Measurements from ENCODE around the gene WDR45B. TPM values are rescaled to one million over a fixed set of nuclear protein-coding genes. Genes with fewer than 3 reads are reported as not detected.
A peak's percentile ranks its signal among the peaks of the same experiment; 100 is the strongest.

WDR45B gene
- total and polyA plus RNA-seq, 10 donors = 30.9 to 80.2 (median 65.6) TPM

- H3K9me3 ChIP-seq = no peaks in the 10 kb centered on the region
- no peak overlapping the region for H3K4me3 ChIP-seq
- no peak overlapping the region for H3K27ac ChIP-seq
- TF ChIP-seq POLR2A (IDR thresholded peaks at IDR 0.05) (no peak), CTCF (IDR thresholded peaks at IDR 0.05 in 8 of 11, conservative IDR thresholded peaks at IDR 0.05 in 3 of 11) (no peak), POLR2AphosphoS5 (IDR thresholded peaks at IDR 0.05) (no peak)
- DNase-seq = no peak
- WGBS, 5 donors = 67 to 87% (median 75%) methylated on average over 5 of the region's 5 CpGs
- intact Hi-C loops (cut with DNase I; ENCODE audit: low total_unique reads) = no loop called here
- peaks cover 0 to 89% (median 29%) of the 10 kb centered on the region in 6 donors for H3K36me3 ChIP-seq
- no peaks in the 10 kb centered on the region for H3K27me3 ChIP-seq (replicated peaks in 1 of 7)
- peaks cover under 1 to 30% (median 13%) of the 10 kb centered on the region in 6 donors for H3K4me1 ChIP-seq
Observed at GRCh38 chr17:82608816-82609215, 39.4 kb downstream of the WDR45B start.

DNA sequence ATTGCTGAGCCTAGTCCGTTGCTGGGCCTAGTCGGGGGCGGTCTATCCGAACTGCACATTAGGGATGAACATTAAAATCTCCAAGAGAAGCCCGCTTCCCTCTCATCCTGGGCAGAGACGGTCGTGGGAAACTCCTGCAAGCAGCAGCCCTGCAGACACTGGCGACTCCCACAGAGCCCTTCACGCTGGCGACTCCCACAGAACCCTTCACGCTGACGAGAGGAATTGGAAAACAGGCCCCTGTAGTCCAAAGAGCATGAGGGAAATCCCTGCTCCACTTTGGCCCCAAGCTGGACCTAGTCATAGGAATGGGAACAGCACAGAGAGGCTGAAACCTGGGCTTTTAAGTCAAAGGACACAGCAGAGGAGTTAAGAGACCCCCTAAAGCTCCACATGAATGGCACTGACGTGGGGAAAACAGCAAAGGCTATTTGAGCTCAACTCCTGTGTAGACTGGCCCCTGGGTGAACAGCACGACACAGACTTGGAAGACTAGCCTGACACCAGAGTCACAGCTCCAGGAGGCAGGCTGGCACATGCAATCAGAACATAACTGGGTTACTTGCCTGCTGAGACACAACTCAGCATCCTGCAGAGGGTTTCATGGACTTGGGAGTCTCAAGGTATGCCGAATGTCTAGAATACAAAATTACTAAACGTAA, 42.2 kb downstream of the WDR45B start:
- no peak for DNase-seq
- Histone ChIP-seq H3K9me3 (no peaks in the 10 kb centered on the region), H3K27ac (peak overlapping the region in 3 of 8 donors; percentile 17 to 79 (median 33)), H3K27me3 (replicated peaks in 1 of 7) (no peaks in the 10 kb centered on the region), H3K36me3 (peaks cover 3 to 93% (median 44%) of the 10 kb centered on the region in 6 donors), H3K4me1 (peaks cover 9 to 49% (median 31%) of the 10 kb centered on the region in 6 donors), H3K4me3 (no peak overlapping the region)
- intact Hi-C loops (cut with DNase I; ENCODE audit: low total_unique reads) = no loop called here
- TF ChIP-seq POLR2AphosphoS5 (IDR thresholded peaks at IDR 0.05) = peak in 1 of 3 donors; percentile 10
- no peak for TF ChIP-seq POLR2A (IDR thresholded peaks at IDR 0.05)
- no peak for TF ChIP-seq CTCF (IDR thresholded peaks at IDR 0.05 in 8 of 11, conservative IDR thresholded peaks at IDR 0.05 in 3 of 11)
- 80 to 88% (median 84%) methylated on average over 16 of the region's 16 CpGs for WGBS, 5 donors

DNA sequence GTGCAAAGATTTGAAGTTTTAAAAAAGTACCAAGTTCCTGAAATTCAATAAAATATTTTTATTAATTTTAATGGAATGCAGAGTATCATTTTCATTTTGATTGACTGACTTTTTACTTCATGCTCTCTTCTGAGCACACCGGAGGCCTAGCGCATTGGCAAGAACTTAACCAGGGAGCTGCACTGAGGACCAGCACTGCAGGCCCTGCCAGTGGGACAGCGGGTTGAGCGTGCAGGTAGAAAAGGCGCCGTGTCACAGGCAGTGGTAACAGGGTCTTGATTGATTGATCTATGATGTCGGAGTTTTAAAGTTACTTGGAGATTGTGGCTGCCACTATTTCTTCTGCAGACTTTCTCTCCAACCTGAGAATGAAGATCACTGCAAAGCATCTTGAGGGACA, 43.7 kb downstream of the WDR45B start:
- no peaks in the 10 kb centered on the region for H3K9me3 ChIP-seq
- H3K4me1 ChIP-seq = peaks cover 9 to 57% (median 40%) of the 10 kb centered on the region in 6 donors
- intact Hi-C loops (cut with DNase I; ENCODE audit: low total_unique reads) = no loop called here
- no peak for TF ChIP-seq POLR2A (IDR thresholded peaks at IDR 0.05)
- TF ChIP-seq POLR2AphosphoS5 (IDR thresholded peaks at IDR 0.05) = no peak
- no peak for TF ChIP-seq CTCF (IDR thresholded peaks at IDR 0.05 in 8 of 11, conservative IDR thresholded peaks at IDR 0.05 in 3 of 11)
- H3K36me3 ChIP-seq = peaks cover 3 to 93% (median 41%) of the 10 kb centered on the region in 6 donors
- no peak for DNase-seq
- no peak overlapping the region for H3K4me3 ChIP-seq
- WGBS, 5 donors = 91 to 98% (median 94%) methylated on average over 7 of the region's 7 CpGs
- peak overlapping the region in 6 of 8 donors; percentile 35 to 79 (median 71) for H3K27ac ChIP-seq
- no peaks in the 10 kb centered on the region for H3K27me3 ChIP-seq (replicated peaks in 1 of 7)

- WGBS, 5 donors = 30 to 55% (median 38%) methylated on average over 18 of the region's 18 CpGs
- Histone ChIP-seq H3K27ac (peak overlapping the region in 6 of 8 donors; percentile 55 to 79 (median 71)), H3K4me3 (no peak overlapping the region)
Observed at GRCh38 chr17:82603981-82604448, 44.2 kb downstream of the WDR45B start.

More at GRCh38 chr17:82603981-82604448, 44.2 kb downstream of the WDR45B start:
- Histone ChIP-seq H3K9me3 (no peaks in the 10 kb centered on the region), H3K36me3 (peaks cover 3 to 93% (median 40%) of the 10 kb centered on the region in 6 donors), H3K4me1 (peaks cover 9 to 62% (median 42%) of the 10 kb centered on the region in 6 donors), H3K27me3 (replicated peaks in 1 of 7) (no peaks in the 10 kb centered on the region)
- DNase-seq = no peak
- intact Hi-C loops (cut with DNase I; ENCODE audit: low total_unique reads) = no loop called here
- TF ChIP-seq POLR2AphosphoS5 (IDR thresholded peaks at IDR 0.05) (peak; percentile 57 to 79 (median 69)), CTCF (IDR thresholded peaks at IDR 0.05 in 8 of 11, conservative IDR thresholded peaks at IDR 0.05 in 3 of 11) (peak in 3 of 11 experiments; percentile 15 to 19 (median 18)), POLR2A (IDR thresholded peaks at IDR 0.05) (no peak)

Measured in spleen (tissue), 11 donors.